Measurements from ENCODE around the gene COL5A3. TPM values are rescaled to one million over a fixed set of nuclear protein-coding genes. Genes with fewer than 3 reads are reported as not detected.
"Not testable (repeated sequence)": the region's sequence is repeated elsewhere in the genome, so short reads cannot be mapped to it uniquely, and the experiment has no call there.

The COL5A3 gene
- total RNA-seq, 4 donors from 2014 or later: 3.7 to 7.4 (median 5.2) TPM

DNA sequence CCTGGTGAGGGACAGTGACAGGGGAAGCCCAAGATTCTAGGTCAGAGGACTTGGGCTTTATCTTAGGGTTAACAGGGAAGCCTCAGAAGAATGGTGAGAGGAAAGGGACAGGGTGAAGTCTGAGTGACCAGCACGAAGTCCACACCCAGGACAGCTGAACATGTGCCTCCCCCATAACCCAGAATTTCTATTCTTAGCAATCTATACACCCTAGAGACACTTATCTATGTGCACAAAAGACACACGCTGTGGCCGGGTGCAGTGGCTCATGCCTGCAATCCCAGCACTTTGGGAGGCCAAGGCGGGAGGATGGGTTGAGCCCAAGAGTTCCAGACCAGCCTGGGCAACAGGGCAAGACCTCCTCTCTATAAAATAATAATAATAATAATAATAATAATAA, 62.9 kb downstream of the COL5A3 start:
- no peak overlapping the region for H3K4me3 ChIP-seq
- no peak overlapping the region for H3K27ac ChIP-seq
- H3K9me3 ChIP-seq: peaks cover 0 to 3% (median 0%) of the 10 kb centered on the region in 3 donors
- DNase-seq: no peak
- intact Hi-C loops (cut with DNase I): no loop called here
- H3K36me3 ChIP-seq: no peaks in the 10 kb centered on the region
- peaks cover 0 to 25% (median 8%) of the 10 kb centered on the region in 3 donors for H3K4me1 ChIP-seq
- WGBS, 2 donors: 50 to 51% methylated on average over 1 to 4 of the region's 4 CpGs
- H3K27me3 ChIP-seq: no peaks in the 10 kb centered on the region
- TF ChIP-seq, protein P1, sequence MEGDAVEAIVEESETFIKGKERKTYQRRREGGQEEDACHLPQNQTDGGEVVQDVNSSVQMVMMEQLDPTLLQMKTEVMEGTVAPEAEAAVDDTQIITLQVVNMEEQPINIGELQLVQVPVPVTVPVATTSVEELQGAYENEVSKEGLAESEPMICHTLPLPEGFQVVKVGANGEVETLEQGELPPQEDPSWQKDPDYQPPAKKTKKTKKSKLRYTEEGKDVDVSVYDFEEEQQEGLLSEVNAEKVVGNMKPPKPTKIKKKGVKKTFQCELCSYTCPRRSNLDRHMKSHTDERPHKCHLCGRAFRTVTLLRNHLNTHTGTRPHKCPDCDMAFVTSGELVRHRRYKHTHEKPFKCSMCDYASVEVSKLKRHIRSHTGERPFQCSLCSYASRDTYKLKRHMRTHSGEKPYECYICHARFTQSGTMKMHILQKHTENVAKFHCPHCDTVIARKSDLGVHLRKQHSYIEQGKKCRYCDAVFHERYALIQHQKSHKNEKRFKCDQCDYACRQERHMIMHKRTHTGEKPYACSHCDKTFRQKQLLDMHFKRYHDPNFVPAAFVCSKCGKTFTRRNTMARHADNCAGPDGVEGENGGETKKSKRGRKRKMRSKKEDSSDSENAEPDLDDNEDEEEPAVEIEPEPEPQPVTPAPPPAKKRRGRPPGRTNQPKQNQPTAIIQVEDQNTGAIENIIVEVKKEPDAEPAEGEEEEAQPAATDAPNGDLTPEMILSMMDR (IDR thresholded peaks at IDR 0.05): no peak
- no peak for TF ChIP-seq POLR2A (IDR thresholded peaks at IDR 0.05)

DNA sequence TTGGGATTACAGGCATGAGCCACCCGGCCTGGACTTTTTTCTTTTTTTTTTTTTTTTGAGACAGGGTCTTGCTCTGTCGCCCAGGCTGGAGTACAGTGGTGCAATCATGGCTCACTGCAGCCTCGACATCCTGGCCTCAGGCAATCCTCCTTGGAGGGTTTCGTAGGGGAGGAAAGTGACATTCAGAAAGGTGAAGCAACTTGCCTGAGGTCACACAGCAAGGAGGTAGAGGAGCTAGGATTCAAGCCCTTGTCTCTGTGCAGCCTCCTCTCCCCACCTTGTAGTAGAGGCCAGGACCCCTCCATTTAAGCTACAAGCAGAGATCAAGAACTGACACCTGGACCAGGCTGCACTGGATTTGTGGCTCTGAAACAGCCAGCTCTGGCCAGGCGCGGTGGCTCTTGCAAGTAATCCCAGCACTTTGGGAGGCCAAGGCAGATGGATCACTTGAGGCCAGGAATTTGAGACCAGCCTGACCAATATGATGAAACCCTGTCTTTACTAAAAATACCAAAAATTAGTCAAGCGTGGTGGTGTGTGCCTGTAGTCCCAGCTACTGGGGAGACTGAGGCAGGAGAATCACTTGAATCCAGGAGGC, 63.7 kb downstream of the COL5A3 start:
- Histone ChIP-seq H3K4me1 (peaks cover 0 to 25% (median 8%) of the 10 kb centered on the region in 3 donors), H3K9me3 (peaks cover 0 to 11% (median 8%) of the 10 kb centered on the region in 3 donors)
- H3K36me3 ChIP-seq; H3K4me3 ChIP-seq; intact Hi-C loops (cut with DNase I); H3K27me3 ChIP-seq; DNase-seq; H3K27ac ChIP-seq: not testable (repeated sequence)
- 42 to 88% methylated on average over 4 to 5 of the region's 7 CpGs for WGBS, 2 donors

DNA sequence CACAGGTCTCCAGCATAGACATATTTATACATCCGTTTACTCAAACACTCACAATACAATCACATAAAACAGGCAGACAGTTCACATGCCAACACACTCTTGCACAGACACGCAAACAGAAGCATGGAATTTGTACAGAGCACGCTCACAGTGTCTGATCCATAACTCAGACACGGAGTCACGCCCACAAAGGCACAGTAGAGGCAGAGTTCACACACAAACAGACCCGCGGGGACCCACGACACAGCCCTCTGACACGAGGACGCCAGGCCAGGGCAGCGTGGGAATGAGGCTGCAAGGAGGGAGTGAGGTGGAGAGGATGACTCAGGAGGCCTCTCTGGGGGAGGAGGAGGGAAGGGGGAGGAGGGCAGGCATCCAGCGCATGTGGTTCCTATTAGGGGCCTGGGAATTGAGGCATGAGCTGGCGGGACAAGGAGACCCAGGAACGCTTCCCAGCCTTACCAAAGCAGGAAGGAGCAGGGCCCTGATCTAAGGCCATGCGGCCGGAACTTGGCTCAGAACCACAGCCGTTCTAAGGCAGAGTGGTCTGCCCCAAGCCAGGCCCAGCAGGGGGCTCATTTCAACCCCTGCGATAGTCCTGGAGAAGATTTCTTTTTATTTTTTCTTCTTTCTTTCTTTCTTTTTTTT, 64.9 kb downstream of the COL5A3 start:
- H3K9me3 ChIP-seq: peaks cover 0 to 11% (median 8%) of the 10 kb centered on the region in 3 donors
- intact Hi-C loops (cut with DNase I): no loop called here
- WGBS, 2 donors: 11 to 16% methylated on average over 18 of the region's 18 CpGs
- peaks cover 0 to 25% (median 8%) of the 10 kb centered on the region in 3 donors for H3K4me1 ChIP-seq
- no peak for TF ChIP-seq POLR2A (IDR thresholded peaks at IDR 0.05)
- TF ChIP-seq, protein P1 (IDR thresholded peaks at IDR 0.05): no peak
- peak overlapping the region in 1 of 4 donors; percentile 39 for H3K4me3 ChIP-seq
- peak overlapping the region; percentile 65 to 78 (median 72) for H3K27ac ChIP-seq
- H3K36me3 ChIP-seq: no peaks in the 10 kb centered on the region
- no peaks in the 10 kb centered on the region for H3K27me3 ChIP-seq
- DNase-seq: no peak

DNA sequence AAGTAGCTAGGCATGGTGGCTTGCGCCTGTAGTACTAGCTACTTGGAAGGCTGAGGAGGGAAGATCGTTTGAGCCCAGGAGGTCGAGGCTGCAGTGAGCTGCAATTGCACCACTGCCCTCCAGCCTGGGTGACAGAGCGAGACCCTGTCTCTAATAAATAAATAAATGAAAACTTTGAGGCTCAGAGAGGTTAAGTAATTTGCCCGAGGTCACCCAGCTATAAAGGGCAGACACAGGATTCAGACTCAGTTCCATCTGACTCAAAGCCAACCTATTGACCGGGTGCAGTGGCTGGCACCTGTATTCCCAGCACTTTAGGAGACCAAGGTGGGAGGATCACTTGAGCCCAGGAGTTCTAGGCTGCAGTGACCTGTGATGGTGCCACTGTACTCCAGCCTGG, 66.6 kb downstream of the COL5A3 start:
- intact Hi-C loops (cut with DNase I): no loop called here
- H3K9me3 ChIP-seq: peaks cover 0 to 11% (median 8%) of the 10 kb centered on the region in 3 donors
- H3K27me3 ChIP-seq: no peaks in the 10 kb centered on the region
- H3K27ac ChIP-seq: no peak overlapping the region
- no peak overlapping the region for H3K4me3 ChIP-seq
- WGBS, 2 donors: 86 to 89% methylated on average over 3 to 6 of the region's 6 CpGs
- TF ChIP-seq, protein P1 (IDR thresholded peaks at IDR 0.05): no peak
- no peak for TF ChIP-seq POLR2A (IDR thresholded peaks at IDR 0.05)
- H3K4me1 ChIP-seq: peaks cover 0 to 25% (median 8%) of the 10 kb centered on the region in 3 donors
- DNase-seq: no peak
- no peaks in the 10 kb centered on the region for H3K36me3 ChIP-seq

DNA sequence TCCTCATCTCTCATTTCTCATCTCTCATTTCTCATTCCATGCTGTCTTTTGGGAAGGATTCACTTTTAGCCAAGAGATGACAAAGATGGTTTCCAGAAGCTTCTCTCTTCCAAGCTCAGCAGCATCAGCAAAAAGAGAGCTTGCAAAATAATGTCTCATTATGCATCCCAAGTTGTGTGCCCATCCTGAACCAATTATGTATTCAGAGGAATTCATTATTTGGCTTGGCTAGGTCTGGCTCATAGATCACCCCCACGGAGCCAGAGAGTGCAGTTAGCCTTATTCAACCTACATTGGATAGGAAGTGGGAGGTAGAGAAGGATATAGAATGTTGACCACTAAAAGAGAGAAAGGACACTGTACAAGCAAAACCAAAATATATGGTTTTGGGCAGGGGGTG, 68.6 kb downstream of the COL5A3 start:
- Histone ChIP-seq H3K27ac (no peak overlapping the region), H3K9me3 (peaks cover 0 to 11% (median 8%) of the 10 kb centered on the region in 3 donors), H3K27me3 (peaks cover 0 to 11% (median under 1%) of the 10 kb centered on the region in 4 donors), H3K4me1 (peaks cover 3 to 28% (median 10%) of the 10 kb centered on the region in 3 donors), H3K4me3 (no peak overlapping the region), H3K36me3 (no peaks in the 10 kb centered on the region)
- 14 to 39% methylated on average over 1 of the region's 1 CpG for WGBS, 2 donors
- intact Hi-C loops (cut with DNase I): no loop called here
- TF ChIP-seq, protein P1 (IDR thresholded peaks at IDR 0.05): no peak
- no peak for TF ChIP-seq POLR2A (IDR thresholded peaks at IDR 0.05)
- no peak for DNase-seq

Measured in esophagus squamous epithelium (tissue), 5 donors.